Glutamatergic neuron (in vitro differentiated cells): ENCODE measurements around the gene ZNF888. TPM values are rescaled to one million over a fixed set of nuclear protein-coding genes. Genes with fewer than 3 reads are reported as not detected.

Experiments
- total RNA-seq: library from RNA; stranded (reverse); fragmentation: NEBNext Ultra II Directional; extraction: Animal tissue kit (Norgen Biotek cat#: 25700); gene quantifications from one replicate; pipeline ENCODE4 v1.2.1, GENCODE V29; 2021; ENCODE audit not compliant: unreplicated experiment

Gene ZNF888
- total RNA-seq, 1 donor from 2014 or later, result 3.8 TPM

Other genes starting within 250 kb of the ZNF888 start
- gene ZNF611, start 188.4 kb downstream of the ZNF888 start, total RNA-seq, result 36.2 TPM
- gene ZNF600, start 136.6 kb downstream of the ZNF888 start, total RNA-seq, result 13.2 TPM
- gene ZNF28, start 101.8 kb downstream of the ZNF888 start, total RNA-seq, result 21.1 TPM
- 44.6 TPM for gene ZNF468, start 65.8 kb downstream of the ZNF888 start, total RNA-seq
- gene ZNF320, start 25.8 kb downstream of the ZNF888 start, total RNA-seq, result 57.6 TPM
- gene ZNF816, start 39.5 kb upstream of the ZNF888 start, total RNA-seq, result 11.9 TPM
- not detected for gene ERVV-1, start 90.5 kb upstream of the ZNF888 start, total RNA-seq
- not detected for gene ERVV-2, start 121.3 kb upstream of the ZNF888 start, total RNA-seq
- 127 TPM for gene ZNF160, start 180.0 kb upstream of the ZNF888 start, total RNA-seq
- 12.7 TPM for gene ZNF415, start 209.5 kb upstream of the ZNF888 start, total RNA-seq
- 11.1 TPM for gene ZNF347, start 235.6 kb upstream of the ZNF888 start, total RNA-seq